Activated B cell treated with CpG ODN at 0.5 μM for 24 hours (primary cell): ENCODE measurements around the gene CCR3. TPM values are rescaled to one million over a fixed set of nuclear protein-coding genes. Genes with fewer than 3 reads are reported as not detected.

ENCODE experiments used
- ATAC-seq: fragments of 200-7000 bp; cut with Tn5 transposase; one replicate; pipeline ENCODE4 v1.10.0; 2021; ENCODE audit warnings: low read depth, mild to moderate bottlenecking, moderate library complexity
- CTCF ChIA-PET: fragments of 350-600 bp; sonication (Branson Sonifier 250); formaldehyde crosslinking; loops from one replicate; lab custom pipeline; 2021; ENCODE audit warnings: antibody characterized with exemption; lab: Charles Lee
- POLR2A ChIA-PET: fragments of 350-600 bp; sonication (Branson Sonifier 250); formaldehyde crosslinking; loops from one replicate; lab custom pipeline; 2021; ENCODE audit warnings: antibody characterized with exemption; lab: Charles Lee
- DNase-seq: peaks from one replicate; pipeline ENCODE4 v3.0.0; 2022
- H3K27ac Mint-ChIP-seq: one replicate; pipeline ENCODE4 v1.8.0; 2020; ENCODE audit warnings: mixed read lengths
- H3K27me3 Mint-ChIP-seq: one replicate; pipeline ENCODE4 v1.8.0; 2021; ENCODE audit warnings: mixed read lengths
- H3K36me3 Mint-ChIP-seq: one replicate; pipeline ENCODE4 v1.8.0; 2021; ENCODE audit warnings: low read depth, mixed read lengths
- H3K4me1 Mint-ChIP-seq: one replicate; pipeline ENCODE4 v1.8.0; 2021; ENCODE audit warnings: mixed read lengths
- H3K4me3 Mint-ChIP-seq: one replicate; pipeline ENCODE4 v1.8.0; 2020; ENCODE audit warnings: mild to moderate bottlenecking, mixed read lengths
- H3K9me3 Mint-ChIP-seq: one replicate; pipeline ENCODE4 v1.8.0; 2020; ENCODE audit warnings: mixed read lengths
- intact Hi-C: fragments of 100-400 bp; cut with micrococcal nuclease; formaldehyde crosslinking; loops from one replicate; pipeline ENCODE4 v1.15.1; 2024
- total RNA-seq: library from RNA; stranded (reverse); gene quantifications from 2 replicates; pipeline ENCODE4 v1.2.3, GENCODE V29; 2022
- TF ChIP-seq, protein P1 (sequence below): fragments of 200-600 bp; IDR thresholded peaks from one replicate; pipeline ENCODE4 v1.8.0; 2022; ENCODE audit warnings: antibody characterized with exemption, mild to moderate bottlenecking

The CCR3 gene
- total RNA-seq, 1 donor from 2014 or later: not detected

- no peak for DNase-seq
- no peaks in the 10 kb centered on the region for H3K27me3 Mint-ChIP-seq
- no peaks in the 10 kb centered on the region for H3K9me3 Mint-ChIP-seq
- no peaks in the 10 kb centered on the region for H3K36me3 Mint-ChIP-seq
- POLR2A ChIA-PET: no interaction called here
- ATAC-seq: no peak
- H3K4me3 Mint-ChIP-seq: no peak overlapping the region
- TF ChIP-seq, protein P1, sequence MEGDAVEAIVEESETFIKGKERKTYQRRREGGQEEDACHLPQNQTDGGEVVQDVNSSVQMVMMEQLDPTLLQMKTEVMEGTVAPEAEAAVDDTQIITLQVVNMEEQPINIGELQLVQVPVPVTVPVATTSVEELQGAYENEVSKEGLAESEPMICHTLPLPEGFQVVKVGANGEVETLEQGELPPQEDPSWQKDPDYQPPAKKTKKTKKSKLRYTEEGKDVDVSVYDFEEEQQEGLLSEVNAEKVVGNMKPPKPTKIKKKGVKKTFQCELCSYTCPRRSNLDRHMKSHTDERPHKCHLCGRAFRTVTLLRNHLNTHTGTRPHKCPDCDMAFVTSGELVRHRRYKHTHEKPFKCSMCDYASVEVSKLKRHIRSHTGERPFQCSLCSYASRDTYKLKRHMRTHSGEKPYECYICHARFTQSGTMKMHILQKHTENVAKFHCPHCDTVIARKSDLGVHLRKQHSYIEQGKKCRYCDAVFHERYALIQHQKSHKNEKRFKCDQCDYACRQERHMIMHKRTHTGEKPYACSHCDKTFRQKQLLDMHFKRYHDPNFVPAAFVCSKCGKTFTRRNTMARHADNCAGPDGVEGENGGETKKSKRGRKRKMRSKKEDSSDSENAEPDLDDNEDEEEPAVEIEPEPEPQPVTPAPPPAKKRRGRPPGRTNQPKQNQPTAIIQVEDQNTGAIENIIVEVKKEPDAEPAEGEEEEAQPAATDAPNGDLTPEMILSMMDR: no peak
- peaks cover 72% of the 10 kb centered on the region for H3K4me1 Mint-ChIP-seq
- no peak overlapping the region for H3K27ac Mint-ChIP-seq
- CTCF ChIA-PET: no interaction called here
- intact Hi-C loops: no loop called here
Measured at GRCh38 chr3:46297658-46298423, 55.6 kb downstream of the CCR3 start.

DNA sequence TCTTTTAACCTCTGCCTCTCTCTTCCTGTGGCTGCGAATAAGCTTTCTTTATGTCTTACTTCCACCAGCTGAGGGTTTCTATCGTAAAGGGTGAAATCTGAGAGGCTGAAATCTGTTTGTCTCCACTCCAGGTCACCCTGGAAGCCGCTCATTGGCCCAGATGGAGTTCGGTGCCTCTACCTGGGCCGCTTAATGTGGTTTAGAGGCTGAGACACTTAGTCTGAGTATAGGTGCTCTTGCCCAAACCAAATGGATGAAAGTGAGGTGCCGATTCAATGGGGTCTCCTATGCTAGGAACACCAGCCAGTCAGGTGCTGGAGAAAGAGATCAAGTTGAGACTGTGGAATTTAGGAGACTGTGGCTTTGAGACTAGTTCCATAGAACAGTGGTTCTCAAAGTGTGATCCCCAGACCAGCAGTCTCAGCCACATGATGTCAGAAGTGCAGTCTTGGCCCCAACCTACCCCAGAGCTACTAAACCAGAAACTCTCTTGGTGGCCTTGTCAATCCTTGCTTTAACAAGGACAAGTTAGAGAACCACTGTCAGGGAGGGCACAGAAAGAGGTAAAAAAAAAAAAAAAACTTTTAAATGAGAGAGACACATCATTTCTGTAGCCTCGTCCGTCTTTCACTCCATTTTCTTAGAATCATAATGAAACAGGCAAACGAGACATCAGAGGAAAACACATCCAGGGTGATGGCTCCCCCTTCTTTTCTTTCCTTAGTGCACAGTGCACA lies 56.8 kb downstream of the CCR3 start:
- Mint-ChIP-seq H3K27me3 (no peaks in the 10 kb centered on the region), H3K4me3 (no peak overlapping the region), H3K9me3 (no peaks in the 10 kb centered on the region), H3K27ac (no peak overlapping the region), H3K36me3 (no peaks in the 10 kb centered on the region), H3K4me1 (peaks cover 64% of the 10 kb centered on the region)
- TF ChIP-seq, protein P1: no peak
- POLR2A ChIA-PET: interaction anchor here (0.7 to 1.1 kb wide), 2 partner anchors 22 to 63 kb away, joined by 3 to 5 read pairs; no protein-coding TSS in a partner anchor
- CTCF ChIA-PET: interaction anchor here (1.0 kb wide), 1 partner anchor 79 kb away, joined by 3 read pairs; no protein-coding TSS in a partner anchor
- DNase-seq (no peak), ATAC-seq (no peak)
- intact Hi-C loops: no loop called here

DNA sequence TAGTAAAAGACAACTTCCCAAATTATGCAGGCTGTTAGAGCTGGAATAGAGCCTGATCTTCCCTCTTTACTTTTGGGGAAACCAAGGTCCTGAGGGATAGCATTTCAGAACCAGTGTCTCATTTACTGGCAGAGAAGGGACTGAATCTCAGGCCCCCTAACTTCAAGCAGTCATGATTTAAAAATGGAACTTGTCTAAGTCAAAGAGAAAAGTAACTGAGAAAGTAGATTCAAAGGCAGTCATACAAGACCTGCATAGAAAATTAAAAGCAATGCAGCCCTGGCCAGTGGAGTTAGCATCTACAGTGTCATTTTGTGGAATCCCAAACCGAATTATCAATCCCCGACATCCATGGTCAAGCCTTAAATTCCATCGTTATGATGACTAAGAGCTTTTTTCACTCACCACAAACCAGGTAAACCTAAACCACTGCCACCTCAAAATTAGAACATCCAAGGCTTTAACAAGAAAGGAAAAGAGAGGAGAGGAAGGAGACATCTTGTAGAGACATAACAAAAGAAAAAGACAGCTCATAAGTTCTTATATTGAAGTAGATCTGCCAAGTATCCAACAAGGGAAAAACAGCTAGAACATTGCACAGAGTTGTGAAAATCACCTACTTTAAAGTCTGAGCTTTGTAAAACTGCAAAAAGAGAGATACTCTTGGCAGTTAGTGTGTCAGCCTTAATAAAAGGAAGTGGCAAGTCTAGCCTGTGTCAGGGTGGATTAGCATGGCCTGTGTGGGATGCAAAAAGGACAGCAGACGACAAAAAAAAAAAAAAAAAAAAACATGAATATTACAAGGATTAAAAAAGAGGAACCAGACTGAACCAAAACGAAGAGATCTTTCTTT lies 57.6 kb downstream of the CCR3 start:
- no peaks in the 10 kb centered on the region for H3K36me3 Mint-ChIP-seq
- no peak overlapping the region for H3K4me3 Mint-ChIP-seq
- H3K9me3 Mint-ChIP-seq: no peaks in the 10 kb centered on the region
- CTCF ChIA-PET: interaction anchor here (0.6 to 1.3 kb wide), 3 partner anchors 23 to 91 kb away, joined by 3 to 4 read pairs (median 3); partner anchors contain the start of gene CCR1
- TF ChIP-seq, protein P1: no peak
- peak overlapping the region; percentile 2 for H3K27ac Mint-ChIP-seq
- POLR2A ChIA-PET: interaction anchor here (0.6 to 1.1 kb wide), 8 partner anchors 12 to 684 kb away, joined by 3 to 11 read pairs (median 6); no protein-coding TSS in a partner anchor
- intact Hi-C loops: loop anchor here (2.0 kb wide), 1 partner anchor 21 kb away; no protein-coding TSS in a partner anchor
- ATAC-seq: peak; percentile 79
- peaks cover 56% of the 10 kb centered on the region for H3K4me1 Mint-ChIP-seq
- H3K27me3 Mint-ChIP-seq: no peaks in the 10 kb centered on the region
- no peak for DNase-seq

- POLR2A ChIA-PET: interaction anchor here (0.6 to 1.1 kb wide), 7 partner anchors 11 to 684 kb away, joined by 3 to 11 read pairs (median 6); no protein-coding TSS in a partner anchor
- Mint-ChIP-seq H3K4me3 (no peak overlapping the region), H3K4me1 (peaks cover 55% of the 10 kb centered on the region), H3K27me3 (no peaks in the 10 kb centered on the region), H3K36me3 (no peaks in the 10 kb centered on the region), H3K9me3 (no peaks in the 10 kb centered on the region), H3K27ac (peak overlapping the region; percentile 15)
- intact Hi-C loops: loop anchor here (2.0 kb wide), 1 partner anchor 20 kb away; no protein-coding TSS in a partner anchor
- CTCF ChIA-PET: interaction anchor here (0.6 to 1.3 kb wide), 4 partner anchors 24 to 92 kb away, joined by 3 to 4 read pairs (median 3); partner anchors contain the start of gene CCR1
- TF ChIP-seq, protein P1: no peak
- no peak for ATAC-seq
- no peak for DNase-seq
Measured at GRCh38 chr3:46300461-46300789, 58.2 kb downstream of the CCR3 start.
